Measurements from ENCODE around the gene CYP4F3. TPM values are rescaled to one million over a fixed set of nuclear protein-coding genes. Genes with fewer than 3 reads are reported as not detected.
"Not testable (repeated sequence)": the region's sequence is repeated elsewhere in the genome, so short reads cannot be mapped to it uniquely, and the experiment has no call there.

CYP4F3 gene
- total RNA-seq, 4 donors from 2014 or later: 0.08 to 5.3 (median 0.81) TPM; not detected in 1

- Histone ChIP-seq H3K4me3 (no peak overlapping the region), H3K27me3 (peaks cover 21% of the 10 kb centered on the region), H3K4me1 (peaks cover 0 to 4% (median 0%) of the 10 kb centered on the region in 3 donors), H3K36me3 (no peaks in the 10 kb centered on the region), H3K27ac (no peak overlapping the region), H3K9me3 (peaks cover 0 to 19% (median 0%) of the 10 kb centered on the region in 3 donors)
- no peak for ATAC-seq
- TF ChIP-seq EP300 (IDR thresholded peaks at IDR 0.05) (no peak), POLR2A (IDR thresholded peaks at IDR 0.05) (no peak), POLR2AphosphoS5 (IDR thresholded peaks at IDR 0.05) (no peak)
- TF ChIP-seq, protein P1, sequence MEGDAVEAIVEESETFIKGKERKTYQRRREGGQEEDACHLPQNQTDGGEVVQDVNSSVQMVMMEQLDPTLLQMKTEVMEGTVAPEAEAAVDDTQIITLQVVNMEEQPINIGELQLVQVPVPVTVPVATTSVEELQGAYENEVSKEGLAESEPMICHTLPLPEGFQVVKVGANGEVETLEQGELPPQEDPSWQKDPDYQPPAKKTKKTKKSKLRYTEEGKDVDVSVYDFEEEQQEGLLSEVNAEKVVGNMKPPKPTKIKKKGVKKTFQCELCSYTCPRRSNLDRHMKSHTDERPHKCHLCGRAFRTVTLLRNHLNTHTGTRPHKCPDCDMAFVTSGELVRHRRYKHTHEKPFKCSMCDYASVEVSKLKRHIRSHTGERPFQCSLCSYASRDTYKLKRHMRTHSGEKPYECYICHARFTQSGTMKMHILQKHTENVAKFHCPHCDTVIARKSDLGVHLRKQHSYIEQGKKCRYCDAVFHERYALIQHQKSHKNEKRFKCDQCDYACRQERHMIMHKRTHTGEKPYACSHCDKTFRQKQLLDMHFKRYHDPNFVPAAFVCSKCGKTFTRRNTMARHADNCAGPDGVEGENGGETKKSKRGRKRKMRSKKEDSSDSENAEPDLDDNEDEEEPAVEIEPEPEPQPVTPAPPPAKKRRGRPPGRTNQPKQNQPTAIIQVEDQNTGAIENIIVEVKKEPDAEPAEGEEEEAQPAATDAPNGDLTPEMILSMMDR (IDR thresholded peaks at IDR 0.05): no peak
- 77 to 83% methylated on average over 1 to 3 of the region's 3 CpGs for WGBS, 2 donors (ENCODE audit: low coverage in 1 of 2)
Measured at GRCh38 chr19:15644066-15644741, 3.5 kb downstream of the CYP4F3 start.

GRCh38 chr19:15644816-15645215 lies 4.1 kb downstream of the CYP4F3 start:
- 63 to 70% methylated on average over 3 of the region's 3 CpGs for WGBS, 2 donors (ENCODE audit: low coverage in 1 of 2)
- Histone ChIP-seq H3K36me3 (no peaks in the 10 kb centered on the region), H3K27ac (no peak overlapping the region), H3K9me3 (peaks cover 0 to 19% (median 0%) of the 10 kb centered on the region in 3 donors), H3K4me1 (peaks cover 0 to 4% (median 0%) of the 10 kb centered on the region in 3 donors), H3K4me3 (no peak overlapping the region), H3K27me3 (peaks cover 21% of the 10 kb centered on the region)
- no peak for ATAC-seq
- no peak for TF ChIP-seq POLR2AphosphoS5 (IDR thresholded peaks at IDR 0.05)

GRCh38 chr19:15649526-15649925 lies 8.8 kb downstream of the CYP4F3 start:
- Histone ChIP-seq H3K9me3 (peaks cover 0 to 19% (median 0%) of the 10 kb centered on the region in 3 donors), H3K27me3 (peaks cover 46% of the 10 kb centered on the region), H3K4me1 (no peaks in the 10 kb centered on the region), H3K36me3 (no peaks in the 10 kb centered on the region), H3K4me3 (no peak overlapping the region), H3K27ac (no peak overlapping the region)
- no peak for ATAC-seq
- TF ChIP-seq, protein P1 (IDR thresholded peaks at IDR 0.05): no peak
- TF ChIP-seq POLR2A (IDR thresholded peaks at IDR 0.05): no peak
- no peak for TF ChIP-seq EP300 (IDR thresholded peaks at IDR 0.05)
- no peak for TF ChIP-seq POLR2AphosphoS5 (IDR thresholded peaks at IDR 0.05)
- WGBS, 2 donors (ENCODE audit: low coverage in 1 of 2): 72 to 83% methylated on average over 2 of the region's 2 CpGs

DNA sequence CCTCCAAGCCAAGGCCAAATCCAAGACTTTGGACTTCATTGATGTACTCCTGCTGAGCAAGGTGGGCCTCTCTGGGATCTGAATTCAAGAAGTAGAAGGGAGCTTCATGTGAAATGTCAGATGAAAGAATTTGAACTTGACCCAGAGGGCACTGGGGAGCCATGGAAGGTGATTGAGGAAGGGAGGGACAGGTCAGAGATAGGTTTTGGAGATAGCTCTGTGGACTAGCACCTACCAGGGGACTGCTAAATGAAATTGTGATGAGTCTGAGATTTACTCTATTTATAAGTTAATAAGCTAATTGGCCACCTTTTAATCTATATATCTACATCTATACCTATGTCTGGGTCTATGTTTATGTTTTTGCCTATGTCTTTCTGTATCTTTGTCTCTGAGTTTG lies 9.4 kb downstream of the CYP4F3 start:
- not testable (repeated sequence) for H3K27ac ChIP-seq, H3K36me3 ChIP-seq, H3K4me1 ChIP-seq, ATAC-seq, H3K4me3 ChIP-seq
- peaks cover 0 to 19% (median 0%) of the 10 kb centered on the region in 3 donors for H3K9me3 ChIP-seq
- H3K27me3 ChIP-seq: peaks cover 46% of the 10 kb centered on the region

DNA sequence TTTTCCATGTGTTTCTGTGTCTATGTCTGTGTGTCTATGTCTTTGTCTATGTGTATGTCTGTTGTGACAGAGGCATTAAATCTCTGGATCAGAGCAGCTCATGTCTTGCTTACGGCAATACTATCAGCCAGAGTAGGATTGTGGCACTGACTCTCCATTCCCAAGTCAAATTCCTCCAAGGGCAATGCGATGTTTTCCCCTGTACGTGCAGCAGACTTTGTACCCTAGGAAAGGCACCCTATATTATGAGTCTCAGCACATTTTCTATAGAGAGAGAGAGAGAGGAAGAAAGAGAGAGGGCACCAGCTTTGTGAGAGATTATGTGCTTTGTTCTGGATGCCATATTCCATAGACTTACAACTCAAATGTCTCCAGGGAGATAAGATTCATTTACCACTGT lies 11.1 kb downstream of the CYP4F3 start:
- Histone ChIP-seq H3K27ac (no peak overlapping the region), H3K4me3 (no peak overlapping the region), H3K36me3 (no peaks in the 10 kb centered on the region), H3K4me1 (no peaks in the 10 kb centered on the region), H3K27me3 (peaks cover 31% of the 10 kb centered on the region), H3K9me3 (peaks cover 0 to 19% (median 0%) of the 10 kb centered on the region in 3 donors)
- no peak for TF ChIP-seq POLR2A (IDR thresholded peaks at IDR 0.05)
- TF ChIP-seq, protein P1 (IDR thresholded peaks at IDR 0.05): no peak
- WGBS, 2 donors (ENCODE audit: low coverage in 1 of 2): 42 to 88% methylated on average over 2 to 3 of the region's 3 CpGs
- no peak for ATAC-seq

DNA sequence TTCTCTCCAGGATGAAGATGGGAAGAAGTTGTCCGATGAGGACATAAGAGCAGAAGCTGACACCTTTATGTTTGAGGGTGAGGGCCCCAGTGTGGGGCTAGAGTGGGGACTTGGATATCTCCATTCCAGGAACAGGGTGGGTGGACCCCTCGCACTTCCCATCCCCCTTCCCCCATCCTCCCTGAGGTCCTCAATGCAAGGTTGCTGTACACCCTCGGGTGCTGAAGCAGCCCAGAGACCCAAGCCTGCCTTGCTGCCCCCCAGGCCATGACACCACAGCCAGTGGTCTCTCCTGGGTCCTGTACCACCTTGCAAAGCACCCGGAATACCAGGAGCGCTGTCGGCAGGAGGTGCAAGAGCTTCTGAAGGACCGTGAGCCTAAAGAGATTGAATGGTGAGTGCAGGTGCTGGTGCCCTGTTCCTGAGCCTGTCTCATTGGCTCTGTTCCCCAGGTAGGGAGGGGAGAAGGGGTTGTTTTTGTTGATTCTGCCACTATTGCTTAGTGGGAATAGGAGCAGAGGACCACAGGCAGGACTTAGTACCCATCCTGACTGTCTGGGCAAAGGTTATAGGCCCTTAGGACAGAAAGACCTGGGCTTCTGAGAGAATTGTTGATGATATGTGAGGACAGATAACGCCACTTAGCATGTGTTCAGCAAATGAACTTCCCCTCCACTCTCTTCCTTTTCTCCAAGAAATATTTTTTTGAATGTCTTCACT lies 12.0 kb downstream of the CYP4F3 start:
- Histone ChIP-seq H3K27ac (no peak overlapping the region), H3K4me1 (no peaks in the 10 kb centered on the region), H3K36me3 (no peaks in the 10 kb centered on the region), H3K4me3 (no peak overlapping the region), H3K9me3 (peaks cover 0 to 11% (median 0%) of the 10 kb centered on the region in 3 donors), H3K27me3 (peaks cover 35% of the 10 kb centered on the region)
- 56 to 70% methylated on average over 2 of the region's 8 CpGs for WGBS, 2 donors (ENCODE audit: low coverage in 1 of 2)
- TF ChIP-seq POLR2A (IDR thresholded peaks at IDR 0.05): no peak
- TF ChIP-seq EP300 (IDR thresholded peaks at IDR 0.05): no peak
- no peak for TF ChIP-seq POLR2AphosphoS5 (IDR thresholded peaks at IDR 0.05)
- TF ChIP-seq, protein P1 (IDR thresholded peaks at IDR 0.05): no peak
- no peak for ATAC-seq

All from gastroesophageal sphincter (tissue), 4 donors.